GM15510 (cell line): Measurements from ENCODE around the gene FRMD3.

Experiments
- POLR2A ChIP-seq: IDR thresholded peaks from 3 replicates; pipeline ENCODE4 v1.6.1; 2011; ENCODE audit warnings: borderline replicate concordance; ENCODE audit not compliant: insufficient read length; ENCODE audit errors: extremely low read depth

FRMD3 gene

GRCh38 chr9:83441390-83441789, 96.8 kb downstream of the FRMD3 start:
- no peak for TF ChIP-seq POLR2A

- TF ChIP-seq POLR2A, result no peak
Observed at GRCh38 chr9:83440641-83441040, 97.6 kb downstream of the FRMD3 start.

GRCh38 chr9:83435301-83435700, 102.9 kb downstream of the FRMD3 start:
- TF ChIP-seq POLR2A, result no peak

- TF ChIP-seq POLR2A, result no peak
Observed at GRCh38 chr9:83434254-83434653, 103.9 kb downstream of the FRMD3 start.

- no peak for TF ChIP-seq POLR2A
Observed at GRCh38 chr9:83433846-83434245, 104.4 kb downstream of the FRMD3 start.

- TF ChIP-seq POLR2A, result no peak
Observed at GRCh38 chr9:83432877-83433550, 105.2 kb downstream of the FRMD3 start.

- no peak for TF ChIP-seq POLR2A
Observed at GRCh38 chr9:83432104-83432627, 106.0 kb downstream of the FRMD3 start.

- no peak for TF ChIP-seq POLR2A
Observed at GRCh38 chr9:83431101-83432060, 106.8 kb downstream of the FRMD3 start.

GRCh38 chr9:83430681-83431080, 107.5 kb downstream of the FRMD3 start:
- TF ChIP-seq POLR2A, result no peak

- TF ChIP-seq POLR2A, result no peak
Observed at GRCh38 chr9:83429229-83429628, 109.0 kb downstream of the FRMD3 start.

GRCh38 chr9:83425240-83425639, 113.0 kb downstream of the FRMD3 start:
- TF ChIP-seq POLR2A, result no peak

GRCh38 chr9:83424831-83425230, 113.4 kb downstream of the FRMD3 start:
- no peak for TF ChIP-seq POLR2A

GRCh38 chr9:83423815-83424707, 114.1 kb downstream of the FRMD3 start:
- TF ChIP-seq POLR2A, result no peak

GRCh38 chr9:83422527-83422926, 115.7 kb downstream of the FRMD3 start:
- TF ChIP-seq POLR2A, result no peak

- TF ChIP-seq POLR2A, result no peak
Observed at GRCh38 chr9:83420486-83420885, 117.7 kb downstream of the FRMD3 start.

GRCh38 chr9:83419961-83420360, 118.2 kb downstream of the FRMD3 start:
- no peak for TF ChIP-seq POLR2A

- no peak for TF ChIP-seq POLR2A
Observed at GRCh38 chr9:83418283-83418682, 119.9 kb downstream of the FRMD3 start.
